Stimulated activated naive CD4-positive, alpha-beta T cell (primary cell): ENCODE data around the gene PITPNC1.
"Not testable (repeated sequence)": the region's sequence is repeated elsewhere in the genome, so short reads cannot be mapped to it uniquely, and the experiment has no call there.

Experiments
- DNase-seq, 6 experiments: peaks; one replicate each; lab custom pipeline; 2025; lab: John Stamatoyannopoulos, UW

PITPNC1 gene

DNA sequence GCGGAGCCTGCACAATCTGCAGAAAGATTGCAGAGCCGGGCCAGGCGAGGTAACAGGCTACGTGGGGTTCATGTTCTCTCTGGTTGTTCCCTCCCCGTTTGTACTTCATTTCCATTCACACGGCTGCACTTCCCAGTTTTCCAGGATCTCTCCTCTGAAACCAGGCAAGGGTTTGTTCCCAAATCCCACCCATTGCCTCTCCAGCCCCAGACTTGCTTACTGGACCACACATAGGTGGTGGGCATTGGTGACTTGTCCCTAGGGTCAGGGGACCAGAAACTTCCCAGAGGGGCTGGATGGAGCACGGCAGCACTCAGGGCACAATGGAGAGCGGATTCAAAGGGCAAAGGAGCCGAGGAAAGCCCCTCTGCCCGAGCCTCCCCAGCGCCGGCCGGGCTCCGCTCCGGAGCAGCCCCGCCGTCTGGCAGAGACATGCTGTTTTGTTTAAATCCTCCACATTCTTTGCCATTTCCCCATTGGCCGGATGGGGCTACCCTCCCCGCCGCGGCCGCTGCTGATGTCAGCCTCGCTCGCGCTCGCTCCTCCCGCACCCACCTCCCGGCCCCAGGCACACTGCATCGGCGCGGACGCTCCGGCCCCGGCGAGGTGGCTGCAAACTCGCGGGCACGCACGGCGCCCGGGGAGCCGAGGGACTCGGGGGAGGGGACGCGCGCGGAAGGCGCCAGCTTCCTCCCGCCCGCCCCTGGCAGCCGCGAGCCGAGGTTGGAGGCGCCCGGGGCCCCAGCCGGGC is at the start of gene PITPNC1:
Gene PITPNC1 (plus strand): TSS at position 545 of the 751 bp plus-strand sequence.
- peak; percentile 80 to 88 (median 84) for DNase-seq

DNA sequence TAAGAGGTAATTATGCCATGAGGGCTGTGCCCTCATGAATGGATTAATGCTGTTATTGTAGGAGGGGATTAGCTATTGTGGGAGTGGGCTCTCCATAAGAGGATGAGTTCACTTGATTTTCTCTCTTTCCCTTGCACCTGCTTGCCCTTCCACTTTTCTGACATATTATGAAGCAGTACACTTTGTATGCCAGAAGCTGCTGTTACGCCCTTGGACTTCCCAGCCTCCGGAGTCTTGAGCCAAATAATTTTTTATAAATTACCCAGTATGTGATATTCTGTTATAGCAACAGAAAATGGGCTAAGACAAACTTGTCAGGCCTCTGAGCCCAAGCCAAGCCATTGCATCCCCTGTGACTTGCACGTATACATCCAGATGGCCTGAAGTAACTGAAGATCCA is 49.1 kb upstream of the PITPNC1 start:
- DNase-seq: no peak

DNA sequence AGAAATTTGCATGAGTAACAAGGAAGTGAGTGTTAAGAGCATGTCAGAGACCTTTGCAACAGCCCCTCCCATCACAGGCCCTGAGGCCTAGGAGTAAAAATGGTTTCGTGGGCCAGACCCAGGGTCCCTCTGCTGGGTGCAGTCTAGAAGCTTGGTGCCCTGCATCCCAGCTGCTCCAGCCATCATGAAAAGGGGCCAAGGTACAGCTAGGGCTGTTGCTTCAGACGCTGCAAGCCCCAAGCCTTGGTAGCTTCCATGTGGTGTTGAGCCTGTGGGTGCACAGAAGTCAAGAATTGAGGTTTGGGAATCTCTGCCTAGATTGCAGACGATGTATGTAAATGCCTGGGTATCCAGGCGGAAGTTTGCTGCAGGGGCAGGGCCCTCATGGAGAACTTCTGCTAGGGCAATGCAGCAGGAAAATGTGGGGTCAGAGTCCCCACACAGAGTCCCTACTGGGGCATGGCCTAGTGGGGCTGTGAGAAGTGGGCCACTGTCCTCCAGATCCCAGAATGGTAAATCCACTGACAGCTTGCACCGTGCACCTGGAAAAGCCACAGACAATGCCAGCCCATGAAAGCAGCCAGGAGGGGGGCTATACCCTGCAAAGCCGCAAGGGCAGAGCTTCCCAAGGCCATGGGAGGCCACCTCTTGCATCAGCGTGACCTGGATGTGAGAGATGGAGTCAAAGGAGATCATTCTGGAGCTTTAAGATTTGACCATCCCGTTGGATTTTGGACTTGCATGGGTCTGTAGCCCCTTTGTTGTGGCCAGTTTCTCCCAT is 45.5 kb upstream of the PITPNC1 start:
- not testable (repeated sequence) for DNase-seq

DNA sequence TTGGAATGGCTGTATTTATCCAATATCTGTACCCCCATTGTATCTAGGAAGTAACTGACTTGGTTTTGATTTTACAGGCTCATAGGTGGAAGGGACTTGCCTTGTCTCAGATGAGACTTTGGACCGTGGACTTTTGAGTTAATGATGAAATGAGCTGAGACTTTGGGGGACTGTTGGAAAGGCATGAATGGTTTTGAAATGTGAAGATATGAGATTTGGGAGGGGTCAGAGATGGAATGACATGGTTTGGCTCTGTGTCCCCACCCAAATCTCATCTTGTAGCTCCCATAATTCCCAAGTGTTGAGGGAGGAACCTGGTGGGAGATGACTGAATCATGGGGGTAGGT is 44.9 kb upstream of the PITPNC1 start:
- not testable (repeated sequence) for DNase-seq

DNA sequence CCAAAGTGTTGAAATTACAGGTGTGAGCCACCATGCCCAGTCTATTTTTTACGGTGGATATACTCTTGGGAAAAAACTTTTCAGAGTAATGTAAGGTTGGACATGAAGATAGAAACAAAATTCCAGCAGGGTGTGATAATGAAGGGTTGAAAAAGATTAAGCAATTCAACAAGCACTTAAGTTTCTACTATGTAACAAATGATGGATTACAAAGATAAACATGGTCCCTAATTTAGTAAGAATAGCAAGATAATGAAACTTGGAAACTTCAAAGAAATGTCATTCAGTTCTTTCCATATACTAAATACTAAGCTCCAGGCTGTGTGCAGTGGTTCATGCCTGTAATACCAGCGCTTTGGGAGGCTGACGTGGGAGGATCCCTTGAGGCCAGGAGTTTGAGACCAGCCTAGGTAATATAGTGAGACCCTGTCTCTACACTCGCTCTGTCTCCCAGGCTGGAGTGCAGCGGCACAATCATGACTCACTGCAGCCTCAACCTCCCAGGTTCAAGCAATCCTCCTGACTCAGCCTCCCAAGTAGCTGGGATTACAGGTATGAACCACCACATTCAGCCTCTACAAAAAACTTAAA is 41.7 kb upstream of the PITPNC1 start:
- no peak for DNase-seq

DNA sequence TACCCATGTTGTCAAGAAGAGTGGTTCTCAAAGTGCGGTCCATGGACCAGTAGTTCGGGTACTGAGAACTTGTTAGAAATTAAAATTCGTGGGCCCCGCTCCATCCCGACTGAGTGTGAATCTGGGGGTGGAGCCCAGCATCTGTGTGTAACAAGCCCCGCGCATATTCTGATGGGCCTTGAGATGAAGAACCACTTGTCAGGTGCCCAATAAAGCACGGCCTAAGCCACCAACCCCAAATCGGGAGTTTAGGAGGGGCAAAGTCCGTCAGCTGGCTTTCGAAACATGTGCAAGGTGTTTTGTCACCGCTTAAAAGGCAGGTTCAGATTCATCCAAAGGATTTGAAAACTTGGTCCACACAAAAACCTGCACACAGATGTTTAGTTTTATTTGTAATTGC is 40.2 kb upstream of the PITPNC1 start:
- DNase-seq: no peak

DNA sequence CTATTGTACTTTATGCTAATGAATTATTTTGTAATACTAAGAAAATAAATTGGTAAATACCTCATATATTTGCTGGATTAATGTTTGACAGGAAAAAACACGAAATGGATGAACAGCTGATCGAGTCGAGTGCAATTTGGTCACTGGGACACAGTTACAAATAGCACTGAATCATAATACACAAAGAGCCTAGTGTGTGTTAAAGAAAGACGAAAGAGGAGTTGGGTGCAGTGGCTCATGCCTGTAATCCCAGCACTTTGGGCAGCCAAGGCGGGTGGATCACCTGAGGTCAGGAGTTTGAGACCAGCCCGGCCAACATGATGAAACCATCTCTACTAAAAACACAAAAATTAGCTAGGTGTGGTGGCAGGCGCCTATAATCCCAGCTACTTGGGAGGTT is 38.7 kb upstream of the PITPNC1 start:
- DNase-seq: not testable (repeated sequence)

DNA sequence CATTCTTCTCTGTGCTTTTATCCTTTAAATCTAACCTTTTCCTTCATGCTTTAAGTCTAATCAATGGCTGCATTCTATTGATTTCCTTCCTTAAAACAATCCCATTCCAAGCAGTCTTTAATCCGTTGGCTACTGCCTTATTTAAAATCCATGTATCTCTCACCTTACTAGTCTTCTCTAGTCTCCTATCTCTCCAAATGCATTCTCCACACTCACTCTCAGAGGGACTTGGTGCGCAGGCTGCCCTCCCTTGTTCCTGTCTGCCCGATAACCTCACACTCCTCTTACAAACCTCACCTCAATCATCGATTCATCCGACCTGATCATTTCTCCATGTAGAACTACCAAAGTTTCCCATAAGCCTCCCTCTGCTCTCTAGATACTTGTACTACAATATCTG is 33.8 kb upstream of the PITPNC1 start:
- no peak for DNase-seq

DNA sequence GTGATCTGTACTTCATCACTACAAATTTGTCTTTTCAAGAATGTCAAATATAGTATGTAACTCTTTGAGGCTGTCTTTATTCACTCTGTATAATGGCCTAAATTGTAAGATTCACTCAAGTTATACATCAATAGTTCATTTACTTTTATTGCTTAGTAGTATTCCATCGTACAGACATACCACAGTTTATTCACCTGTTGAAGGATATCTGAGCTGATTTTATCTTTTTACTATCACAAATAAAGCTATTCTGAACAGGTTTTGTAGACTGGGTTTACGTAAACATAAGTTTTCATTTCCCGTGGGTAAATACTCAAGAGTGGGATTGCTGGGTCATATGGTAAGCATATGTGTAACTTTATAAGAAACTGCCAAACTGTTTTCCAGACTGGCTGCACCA is 29.3 kb upstream of the PITPNC1 start:
- no peak for DNase-seq

DNA sequence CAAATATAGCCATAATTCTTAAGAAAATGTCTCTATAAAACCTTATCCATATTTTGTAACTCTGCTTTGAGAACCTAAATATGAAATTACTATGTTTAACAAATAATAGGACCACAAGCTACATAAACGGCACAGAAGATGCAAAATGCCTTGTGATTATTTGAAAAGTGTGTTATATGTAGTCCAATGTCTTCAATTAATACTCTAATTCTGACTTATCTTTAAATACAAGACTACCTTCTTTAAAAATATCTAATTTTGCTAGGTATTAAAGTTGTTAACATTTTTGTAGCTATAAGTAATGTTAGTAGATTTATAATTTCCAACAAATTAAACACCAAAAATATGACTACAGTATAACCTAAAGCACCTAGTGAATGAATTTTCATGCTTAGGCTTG is 27.7 kb upstream of the PITPNC1 start:
- DNase-seq: no peak

DNA sequence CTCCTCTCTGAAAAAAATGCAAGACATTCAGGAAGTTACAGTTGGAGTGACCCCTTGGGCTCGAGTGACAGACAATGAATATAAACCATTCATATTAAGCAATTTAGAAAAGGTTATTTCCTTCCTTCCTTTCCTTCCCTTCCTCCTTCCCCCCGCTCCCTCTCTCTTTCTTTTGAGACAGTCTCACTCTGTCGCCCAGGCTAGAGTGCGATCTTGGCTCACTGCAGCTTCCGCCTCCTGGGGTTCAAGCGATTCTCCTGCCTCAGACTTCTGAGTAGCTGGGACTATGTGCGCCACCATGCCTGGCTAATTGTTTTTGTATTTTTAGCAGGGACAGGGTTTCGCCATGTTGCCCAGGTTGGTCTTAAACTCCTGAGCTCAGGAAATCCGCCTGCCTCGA is 23.9 kb upstream of the PITPNC1 start:
- DNase-seq: no peak

DNA sequence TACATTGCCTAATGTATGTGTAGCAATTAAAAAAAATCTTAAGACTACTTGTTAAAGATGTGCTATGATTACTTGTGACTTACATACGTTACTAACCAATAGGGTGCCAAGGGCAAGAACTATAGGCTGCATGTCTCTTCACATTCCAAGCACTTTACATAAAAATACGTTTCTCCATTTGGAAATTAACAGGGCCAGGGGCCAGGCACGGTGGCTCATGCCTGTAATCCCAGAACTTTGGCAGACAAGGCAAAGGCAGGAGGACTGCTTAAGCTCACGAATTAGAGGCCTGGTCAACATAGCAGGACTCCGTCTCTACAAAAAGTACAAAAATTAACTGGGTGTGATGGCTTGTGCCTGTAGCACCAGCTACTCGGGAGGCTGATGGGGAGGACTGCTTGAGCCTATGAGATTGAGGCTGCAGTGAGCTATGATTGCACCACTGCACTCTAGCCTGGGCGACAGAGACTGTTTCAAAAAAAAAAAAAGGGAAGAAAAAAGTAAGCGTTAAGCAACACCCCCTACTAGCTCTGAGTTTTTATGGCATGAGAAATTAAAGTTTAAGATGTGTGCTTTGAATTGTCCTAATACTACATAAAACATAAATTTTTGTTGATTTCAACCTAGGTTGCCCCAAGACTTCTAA is 23.0 kb upstream of the PITPNC1 start:
- DNase-seq: no peak

DNA sequence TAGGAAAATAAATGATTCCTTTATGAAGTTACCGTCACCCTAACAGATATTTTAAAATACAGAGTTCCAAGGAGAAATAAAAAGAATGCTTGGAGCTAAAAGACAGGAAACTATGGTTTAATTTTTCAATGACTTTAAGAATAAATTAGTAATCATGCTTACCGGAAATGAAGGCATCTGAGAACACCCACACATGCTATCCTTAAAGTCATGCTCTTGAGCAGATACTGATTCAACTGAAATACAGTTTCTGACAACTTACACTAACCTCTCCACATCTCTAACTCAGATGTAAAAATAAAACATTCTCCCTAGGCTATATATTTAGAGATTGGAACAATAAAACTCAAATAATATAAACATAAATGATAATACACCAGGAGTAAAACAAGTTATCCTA is 18.5 kb upstream of the PITPNC1 start:
- no peak for DNase-seq

DNA sequence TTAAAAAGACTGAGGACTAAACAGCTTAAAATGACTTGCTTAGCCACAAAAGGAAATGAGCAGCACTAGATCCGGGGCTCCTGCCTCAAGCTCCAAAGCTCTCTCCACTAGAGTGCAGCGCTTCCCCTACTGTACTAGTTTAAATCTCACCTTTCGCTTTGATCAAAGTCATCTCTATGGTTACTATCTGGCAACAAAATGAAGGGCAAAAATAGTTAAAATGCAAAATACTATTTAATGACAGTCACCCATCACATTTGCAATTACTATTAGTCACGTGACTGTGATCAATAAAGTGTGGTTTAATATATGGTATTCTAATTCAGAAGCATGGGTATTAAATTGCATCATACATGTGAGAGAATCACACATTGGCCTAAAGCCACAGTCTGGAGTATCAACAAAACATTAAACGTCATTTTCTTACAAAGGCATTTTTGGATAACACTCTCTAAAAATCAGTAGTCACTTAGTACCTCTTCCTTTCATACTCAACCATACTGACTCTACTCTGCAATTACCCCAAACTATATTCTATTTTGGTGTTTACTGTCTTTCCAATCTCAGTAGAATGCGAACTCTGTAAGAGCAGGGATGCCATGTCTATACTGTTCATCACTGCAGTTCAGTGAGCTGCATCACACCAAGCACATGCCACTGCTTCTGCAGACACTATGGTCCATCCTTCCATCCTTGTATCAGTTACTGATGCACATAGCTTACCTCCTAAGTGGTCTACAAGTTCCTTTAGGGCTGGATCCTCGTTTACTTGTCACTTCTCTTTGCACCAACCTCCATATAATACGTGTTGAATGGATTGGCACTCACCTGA is 16.9 kb upstream of the PITPNC1 start:
- DNase-seq: peak in 5 of 6 experiments; percentile 46 to 74 (median 57)

DNA sequence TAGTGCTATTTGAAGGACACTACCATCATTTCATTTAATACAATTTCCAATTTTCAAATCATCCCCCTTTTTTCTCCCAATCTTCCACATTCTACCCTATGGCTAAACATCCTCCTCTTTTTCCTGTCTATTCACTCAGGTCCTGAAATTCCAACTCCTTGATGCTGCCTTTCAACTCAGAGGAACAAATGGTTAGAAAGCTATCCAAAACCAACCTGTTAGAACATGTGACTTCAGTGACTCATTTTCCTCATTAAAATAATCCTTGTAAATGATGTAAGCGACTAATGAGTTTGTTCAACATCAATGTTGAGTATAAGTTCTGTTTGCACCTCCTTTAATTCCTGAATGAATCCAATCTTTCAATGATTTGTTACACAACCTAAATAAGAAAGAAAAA is 16.2 kb upstream of the PITPNC1 start:
- DNase-seq: no peak

DNA sequence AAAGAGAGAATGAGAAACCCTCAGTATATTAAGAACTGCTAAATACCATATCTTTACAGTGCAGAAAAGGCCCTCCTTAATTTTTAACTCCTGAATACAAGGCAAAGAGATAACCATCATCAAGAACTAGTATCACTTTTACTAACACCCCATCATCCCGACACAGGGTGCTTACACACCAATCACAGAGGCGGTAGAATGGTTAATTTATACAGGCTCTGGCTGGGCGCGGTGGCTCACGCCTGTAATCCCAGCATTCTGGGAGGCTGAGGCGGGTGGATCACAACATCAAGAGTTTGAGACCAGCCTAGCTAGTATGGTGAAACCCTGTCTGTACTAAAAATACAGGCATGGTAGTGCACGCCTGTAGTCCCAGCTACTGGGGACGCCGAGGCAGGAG is 14.9 kb upstream of the PITPNC1 start:
- no peak for DNase-seq

DNA sequence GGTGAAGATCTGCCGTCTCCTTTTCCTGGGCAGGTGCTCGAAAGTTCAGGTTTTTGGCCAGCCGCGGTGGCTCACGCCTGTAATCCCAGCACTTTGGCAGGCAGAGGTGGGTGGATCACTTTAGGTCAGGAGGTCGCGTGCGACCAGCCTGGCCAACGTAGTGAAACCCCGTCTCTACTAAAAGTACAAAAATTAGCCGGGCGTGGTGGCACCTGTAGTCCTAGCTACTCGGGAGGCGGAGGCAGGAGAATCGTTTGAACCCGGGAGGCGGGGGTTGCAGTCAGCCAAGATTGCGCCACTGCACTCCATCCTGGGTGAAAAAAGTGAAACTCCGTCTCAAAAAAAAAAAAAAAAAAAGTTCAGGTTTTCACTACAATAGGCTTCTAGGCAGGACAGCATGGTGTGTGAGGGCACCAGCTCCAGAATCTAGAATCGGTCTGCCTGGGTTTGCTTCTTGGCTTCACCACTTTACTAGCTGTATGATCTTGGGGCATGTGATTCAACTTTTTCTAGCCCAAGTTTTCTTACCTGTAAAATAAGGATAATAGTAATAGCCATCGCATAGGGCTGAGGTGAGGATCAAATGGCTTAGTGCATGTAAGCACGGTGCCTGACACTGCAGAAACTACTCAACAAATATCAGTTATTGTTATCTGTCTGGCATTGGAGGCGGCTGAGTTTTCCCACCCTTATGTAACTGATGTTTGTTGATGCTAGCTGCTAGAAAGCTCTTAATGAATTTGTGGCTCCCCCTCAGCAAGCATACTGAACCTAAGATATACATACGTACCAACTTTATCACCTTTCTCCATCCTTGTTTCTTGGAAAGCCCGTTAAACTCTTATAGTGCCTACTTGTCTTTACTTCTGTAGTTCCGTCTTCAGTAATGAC is 12.0 kb upstream of the PITPNC1 start:
- no peak for DNase-seq

DNA sequence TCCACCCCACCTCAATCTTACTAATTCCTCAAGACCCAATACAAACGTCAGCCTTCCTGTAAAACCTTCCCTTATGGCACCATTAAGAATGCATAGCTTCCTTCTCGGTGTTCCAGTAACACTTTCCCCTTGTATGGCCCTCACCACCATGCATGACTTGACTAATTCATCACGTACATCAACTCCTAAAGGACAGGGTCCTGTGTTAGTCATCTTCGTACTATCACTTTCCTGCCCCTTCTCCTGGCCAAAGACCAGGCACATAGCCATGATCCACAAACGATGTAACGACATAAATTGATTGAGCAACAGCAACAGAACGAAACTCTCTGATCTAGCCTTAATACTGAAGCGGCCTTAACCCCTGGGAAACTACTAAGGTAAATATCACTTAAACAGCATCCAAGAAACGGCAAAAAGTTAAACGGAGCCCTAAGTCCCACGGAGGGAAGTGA is 11.3 kb upstream of the PITPNC1 start:
- peak in 2 of 6 experiments; percentile 47 to 56 for DNase-seq

DNA sequence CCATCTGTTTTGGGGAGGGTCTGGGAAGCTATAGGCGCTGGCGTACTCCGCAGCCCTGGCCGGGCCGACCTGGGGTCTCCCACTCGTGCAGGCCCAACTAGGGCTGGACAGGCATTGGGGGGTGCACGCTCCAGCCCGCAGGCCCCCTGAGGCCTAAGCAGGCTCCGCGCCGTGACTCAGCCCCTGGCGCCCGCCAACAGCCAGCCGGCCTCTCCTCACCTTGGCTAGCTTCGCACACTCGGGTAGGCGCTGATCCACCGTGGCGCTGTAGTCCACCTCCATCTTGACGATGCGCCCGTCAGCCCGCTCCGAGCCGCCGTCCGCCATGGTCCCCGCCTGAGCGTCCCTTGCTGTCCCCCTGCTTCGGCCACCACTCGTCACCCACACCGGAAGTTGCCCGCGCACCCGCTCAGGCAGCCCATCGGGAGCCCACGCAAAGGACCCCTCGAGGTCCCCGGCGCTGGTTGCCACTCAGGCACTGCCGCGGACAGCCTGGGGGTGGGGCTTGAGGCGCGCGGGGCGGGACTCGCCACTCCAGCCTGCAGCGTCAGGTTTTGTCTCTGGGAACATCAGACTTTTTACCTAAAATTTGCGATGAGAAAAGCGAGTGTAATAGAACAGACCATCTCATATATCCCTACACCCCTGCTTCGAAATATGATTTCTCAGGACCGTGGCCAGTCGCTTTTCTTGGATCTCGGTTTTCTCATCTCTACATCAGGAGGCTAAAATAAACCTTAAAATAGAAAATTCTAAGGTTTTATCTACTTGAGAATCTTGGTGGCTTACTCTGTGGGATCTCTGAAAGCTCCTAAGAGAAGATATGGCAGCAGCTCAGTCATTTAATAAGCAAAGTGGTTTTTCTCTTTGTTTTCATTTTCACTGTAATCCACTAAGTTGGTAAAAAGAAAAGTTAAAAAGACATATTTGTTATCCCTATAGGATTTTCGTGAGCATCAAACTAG is 10.6 kb upstream of the PITPNC1 start, which contains the start of gene PSMD12:
Gene PSMD12 (minus strand): TSS at position 385 of the 965 bp plus-strand sequence. CDS start 58 bp downstream, at position 327.
- DNase-seq: peak; percentile 85 to 94 (median 92)
